NK-92 treated with Interleukin-12 subunit alpha and Interleukin-12 subunit beta, amount 100 ng/mL, for 24 hours (cell line): ENCODE results near the gene LLGL2.
"Not testable (repeated sequence)": the region's sequence is repeated elsewhere in the genome, so short reads cannot be mapped to it uniquely, and the experiment has no call there.

Experiments used
- DNase-seq: peaks from one replicate; lab custom pipeline; 2025; lab: John Stamatoyannopoulos, UW

Gene LLGL2

GRCh38 chr17:75507733-75508719 lies 17.5 kb upstream of the LLGL2 start:
- DNase-seq: no peak

DNA sequence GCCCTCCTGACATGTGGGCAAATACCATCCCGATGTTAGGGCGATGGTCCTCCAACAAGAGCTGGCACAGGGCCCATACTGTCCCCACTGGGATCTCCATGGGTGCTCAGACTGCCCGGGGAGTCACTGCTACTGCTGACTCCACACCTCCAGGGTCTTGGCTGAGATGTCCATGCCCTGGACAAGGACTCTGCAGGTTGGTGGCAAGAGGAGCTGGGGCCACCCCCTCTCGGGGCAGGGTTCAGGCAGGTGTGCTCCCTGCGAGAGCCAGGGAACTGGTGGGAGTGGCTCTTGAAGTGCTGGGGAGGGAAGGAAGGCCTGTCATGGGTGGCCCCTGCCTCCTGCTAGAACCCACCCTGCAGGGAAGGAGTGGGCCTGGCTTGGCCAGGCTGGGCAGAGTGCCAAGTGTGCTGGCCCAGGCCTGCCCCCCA lies 16.6 kb upstream of the LLGL2 start:
- DNase-seq: no peak

DNA sequence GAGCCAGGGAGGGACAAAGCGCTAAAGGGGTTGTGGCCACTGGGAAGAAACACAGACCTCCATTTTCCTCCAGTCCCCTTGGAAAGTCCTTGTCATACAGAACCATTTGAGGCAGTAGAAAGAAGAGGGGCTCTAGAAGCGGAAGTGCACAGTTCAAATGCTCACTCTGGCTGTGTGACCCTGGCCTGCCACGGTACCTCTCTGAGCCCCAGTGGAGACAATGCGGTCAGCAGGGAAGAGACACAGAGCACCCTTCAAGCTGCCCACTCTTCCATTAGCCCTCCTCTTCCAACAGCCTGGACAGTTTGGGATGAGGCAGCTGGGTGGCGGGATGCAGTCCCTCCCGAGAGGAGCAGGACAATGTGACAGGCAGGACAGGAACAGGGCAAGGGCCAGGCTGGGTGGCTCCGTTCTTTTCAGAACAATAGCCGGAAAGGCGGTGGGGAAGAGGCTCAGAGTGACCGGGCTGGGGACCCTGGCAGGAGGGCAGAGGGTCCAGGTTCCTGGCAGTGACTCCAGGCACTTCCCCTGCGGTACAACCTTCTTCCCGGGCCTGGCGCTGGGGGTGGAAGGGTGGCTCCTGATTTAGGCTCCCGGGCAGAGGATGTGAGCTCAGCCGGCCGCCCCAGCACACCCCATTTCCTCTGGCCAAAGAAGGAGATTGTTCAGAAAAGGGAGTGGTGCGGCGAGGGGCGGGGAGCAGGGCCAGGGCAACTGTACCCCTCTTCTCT lies 15.8 kb upstream of the LLGL2 start:
- no peak for DNase-seq

DNA sequence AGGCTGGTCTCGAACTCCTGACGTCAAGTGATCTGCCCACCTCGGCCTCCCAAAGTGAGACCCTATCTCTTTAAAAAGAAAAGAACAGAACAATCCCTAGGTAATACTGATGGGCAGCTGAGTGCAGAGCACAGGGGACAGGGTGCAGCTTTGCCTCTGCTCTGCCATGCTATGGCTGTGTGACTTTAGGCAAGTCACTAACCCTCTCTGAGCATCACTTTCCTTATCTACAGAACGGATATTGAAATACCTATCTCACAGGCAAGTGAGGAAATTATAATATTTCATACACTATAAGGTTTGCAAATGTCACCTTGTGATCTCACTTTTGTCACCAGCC lies 14.3 kb upstream of the LLGL2 start:
- no peak for DNase-seq

DNA sequence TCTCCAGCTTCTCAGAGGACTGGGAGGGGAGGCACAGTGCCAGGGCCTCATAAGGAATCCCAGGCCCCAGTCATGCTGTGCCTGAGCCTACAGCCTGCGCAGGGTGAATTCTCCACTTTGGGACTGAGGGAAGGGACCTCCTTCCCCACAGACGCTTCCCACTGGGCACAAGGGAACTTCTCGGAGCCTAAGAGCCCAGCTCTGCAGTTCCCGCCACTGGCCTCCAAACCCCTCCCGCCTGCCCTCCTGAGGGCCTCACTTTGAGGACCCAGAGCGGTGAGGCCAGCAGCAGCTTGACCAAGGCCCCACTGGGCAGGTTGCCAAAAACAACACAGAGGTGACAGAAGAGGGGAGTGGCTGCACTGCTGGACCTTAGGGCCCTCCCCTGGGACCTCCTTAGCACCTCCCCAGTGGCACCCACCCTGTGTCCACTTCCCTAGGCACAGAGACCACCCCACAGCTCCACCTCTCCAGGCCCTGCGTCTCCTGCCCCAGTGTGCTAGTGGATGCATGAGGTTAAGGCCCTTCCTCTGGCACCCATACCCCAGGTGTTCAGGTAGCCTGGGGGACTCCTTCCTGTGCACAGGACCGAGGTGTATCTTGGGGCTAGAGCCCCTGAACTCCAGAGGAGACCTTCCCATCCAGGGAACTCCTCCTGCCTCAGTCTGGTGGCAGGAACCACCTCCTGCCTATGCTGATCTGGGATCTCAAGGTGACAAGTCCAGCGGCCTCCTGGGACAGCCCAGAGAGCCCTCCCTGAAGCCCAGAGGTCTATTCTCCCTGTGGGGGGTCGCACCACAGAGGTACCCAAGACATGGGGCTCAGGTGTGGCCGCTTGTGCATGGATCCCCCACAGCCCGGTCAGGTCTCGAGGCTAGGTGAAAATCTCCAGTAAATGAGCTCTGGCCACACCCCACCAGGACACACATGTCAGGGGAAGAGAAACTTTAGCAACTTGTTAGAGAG lies 13.6 kb upstream of the LLGL2 start:
- DNase-seq: no peak

DNA sequence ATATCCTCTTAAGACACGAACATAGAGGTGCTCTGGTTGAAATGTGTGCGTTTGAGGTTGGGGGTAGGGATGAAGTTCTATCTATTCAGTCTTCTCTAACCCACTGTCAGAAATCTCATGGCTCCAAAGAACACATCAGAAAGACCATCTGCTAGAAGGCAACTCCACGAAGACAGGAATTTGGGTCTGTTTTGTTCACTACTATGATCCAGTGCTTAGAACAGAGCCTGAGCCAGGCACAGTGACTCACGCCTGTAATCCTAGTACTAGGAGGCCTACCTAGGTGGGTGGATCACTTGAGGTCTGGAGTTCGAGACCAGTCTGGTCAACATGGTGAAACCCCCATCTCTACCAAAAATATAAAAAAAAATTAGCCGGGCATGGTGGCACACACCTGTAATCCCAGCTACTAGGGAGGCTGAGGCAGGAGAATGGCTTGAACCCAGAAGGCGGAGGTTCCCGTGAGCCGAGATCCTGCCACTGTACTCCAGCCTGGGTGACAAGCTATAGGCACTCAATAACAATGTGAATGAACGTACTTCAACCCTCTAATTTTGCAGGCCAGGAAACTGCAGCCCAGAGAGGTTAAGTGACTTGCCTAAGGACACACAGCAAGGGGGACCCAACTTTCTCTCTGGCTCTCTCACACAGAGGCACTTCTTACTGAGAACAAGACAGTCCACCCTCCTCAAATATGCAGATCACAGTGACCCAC lies 12.4 kb upstream of the LLGL2 start:
- DNase-seq: no peak

GRCh38 chr17:75513641-75514000 lies 11.9 kb upstream of the LLGL2 start:
- DNase-seq: no peak

- DNase-seq: no peak
Observed at GRCh38 chr17:75514299-75514918, 11.1 kb upstream of the LLGL2 start.

- DNase-seq: no peak
Observed at GRCh38 chr17:75514919-75515495, 10.5 kb upstream of the LLGL2 start.

DNA sequence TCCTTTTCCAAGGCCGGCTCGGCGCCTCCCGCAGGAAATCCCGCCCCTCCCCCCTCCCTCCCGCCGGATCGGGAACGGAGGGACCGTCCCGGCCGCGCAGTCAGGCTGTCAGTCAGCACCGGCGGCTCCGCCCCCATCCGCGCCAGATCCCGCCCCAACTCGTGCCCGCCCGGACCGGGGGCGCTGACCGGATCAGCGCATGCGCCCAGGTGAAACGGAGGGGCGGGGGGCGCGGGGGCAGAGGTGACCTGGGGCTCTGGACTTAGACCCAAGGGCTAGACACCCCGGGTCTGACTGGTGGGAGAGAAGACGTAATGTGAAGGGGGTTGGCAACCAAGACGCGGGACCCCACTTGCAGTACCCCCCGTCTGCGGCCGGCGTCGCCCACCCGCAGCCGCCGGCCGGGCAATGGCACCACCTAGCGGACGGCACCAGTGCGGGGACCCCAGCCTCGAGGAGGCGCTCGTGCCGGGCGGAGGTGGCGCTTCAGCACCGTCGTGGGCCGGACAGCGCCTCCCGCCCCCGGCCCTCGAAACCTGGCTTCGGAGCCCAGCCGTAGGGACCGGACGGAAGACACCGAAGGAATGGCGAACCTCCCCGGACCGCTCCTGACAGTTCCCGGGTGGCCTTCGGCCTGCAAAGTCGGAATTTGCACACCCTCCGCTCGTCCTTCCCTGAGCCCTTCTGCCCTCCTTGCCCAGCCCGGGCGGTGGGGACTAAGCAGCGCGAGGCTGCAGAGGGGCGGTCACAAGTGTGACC lies 9.8 kb upstream of the LLGL2 start, which contains the start of gene CASKIN2:
Gene CASKIN2, minus strand, starts transcription at position 42 of the 759 bp plus-strand sequence. CDS start 1,733 bp downstream, outside the sequence.
- peak; percentile 64 for DNase-seq

GRCh38 chr17:75516255-75516618 lies 9.3 kb upstream of the LLGL2 start, which contains the start of gene TSEN54:
Gene TSEN54, plus strand, starts transcription at chr17:75516528. Its CDS starts 33 bp downstream, at chr17:75516561.
- peak; percentile 92 for DNase-seq

DNA sequence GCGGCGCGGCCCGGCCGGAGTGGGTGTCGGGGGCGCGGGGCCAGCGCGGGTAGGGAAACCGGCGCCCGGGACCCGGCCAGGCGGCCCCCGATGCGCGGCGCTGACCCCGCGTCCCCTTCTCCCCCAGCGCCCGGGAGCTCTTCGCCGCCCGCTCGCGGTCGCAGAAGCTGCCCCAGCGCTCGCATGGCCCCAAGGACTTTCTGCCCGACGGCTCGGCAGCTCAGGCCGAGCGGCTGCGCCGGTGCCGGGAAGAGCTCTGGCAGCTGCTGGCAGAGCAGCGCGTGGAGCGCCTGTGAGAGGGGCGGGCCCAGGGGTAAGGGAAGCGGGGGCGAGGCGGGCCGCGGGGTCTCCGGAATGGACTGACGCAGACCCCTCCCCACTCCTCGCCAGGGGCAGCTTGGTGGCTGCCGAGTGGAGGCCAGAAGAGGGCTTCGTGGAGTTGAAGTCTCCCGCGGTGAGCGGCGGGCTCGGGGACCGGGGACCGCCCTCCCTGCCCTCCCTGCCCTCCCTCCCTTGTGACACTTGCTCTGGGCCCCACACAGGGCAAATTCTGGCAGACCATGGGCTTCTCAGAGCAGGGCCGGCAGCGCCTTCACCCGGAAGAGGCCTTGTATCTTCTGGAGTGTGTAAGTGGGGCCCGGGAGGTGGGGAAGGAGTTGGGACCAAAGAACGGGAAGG lies 8.7 kb upstream of the LLGL2 start:
- DNase-seq: peak; percentile 50

DNA sequence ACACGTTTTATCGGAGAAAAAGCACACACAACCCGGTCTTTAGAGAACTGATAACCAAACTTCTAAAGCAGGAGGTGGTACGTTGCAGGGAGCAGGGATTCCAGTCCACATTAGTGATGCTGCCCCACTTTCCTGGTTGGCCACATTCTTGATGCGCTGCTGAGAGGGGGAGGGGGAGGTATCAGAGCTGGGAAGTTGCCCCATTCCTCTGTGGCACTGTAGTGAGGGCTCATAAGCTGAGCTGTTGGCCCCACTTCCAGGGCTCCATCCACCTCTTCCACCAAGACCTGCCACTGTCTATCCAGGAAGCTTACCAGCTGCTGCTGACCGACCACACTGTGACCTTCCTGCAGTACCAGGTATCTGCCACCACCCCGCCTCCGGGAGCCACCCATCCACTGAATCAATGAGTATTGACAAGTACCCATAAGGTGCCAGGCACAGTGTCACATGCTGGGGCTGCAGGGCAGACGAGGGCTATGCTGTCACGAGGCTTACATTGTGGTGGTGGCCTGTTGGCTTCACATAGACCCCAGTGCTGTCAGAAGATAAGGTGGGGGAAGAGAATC lies 8.1 kb upstream of the LLGL2 start:
- peak; percentile 45 for DNase-seq

- peak; percentile 18 for DNase-seq
Observed at GRCh38 chr17:75518201-75518600, 7.3 kb upstream of the LLGL2 start.

GRCh38 chr17:75518983-75519537 lies 6.4 kb upstream of the LLGL2 start:
- no peak for DNase-seq

GRCh38 chr17:75520413-75520812 lies 5.1 kb upstream of the LLGL2 start:
- DNase-seq: not testable (repeated sequence)

GRCh38 chr17:75521290-75521689 lies 4.2 kb upstream of the LLGL2 start:
- no peak for DNase-seq
